Neural cell (in vitro differentiated cells): Measurements from ENCODE around the gene ZNF839. TPM values are rescaled to one million over a fixed set of nuclear protein-coding genes. Genes with fewer than 3 reads are reported as not detected.

Source experiments
- H2AFZ ChIP-seq: fragments of 200-600, 300-800 bp; sonication (generic), shearing (Covaris generic); 2 replicates; pipeline ENCODE4 v1.6.0; 2014; ENCODE audit warnings: low read depth, mild to moderate bottlenecking, antibody characterized with exemption, low read length, moderate library complexity
- H3F3A ChIP-seq: fragments of 200-600 bp; shearing (Covaris generic); 2 replicates; pipeline ENCODE4 v1.6.1; 2016; ENCODE audit warnings: mild to moderate bottlenecking, moderate library complexity, mixed read lengths, antibody characterized with exemption, low read length; ENCODE audit not compliant: insufficient read depth, poor library complexity, severe bottlenecking
- H3K27ac ChIP-seq: fragments of 200-600, 300-800 bp; sonication (generic), shearing (Covaris generic); 2 replicates; pipeline ENCODE4 v1.5.1; 2014; ENCODE audit warnings: mild to moderate bottlenecking, low read length, moderate library complexity
- H3K27me3 ChIP-seq: fragments of 300-800, 200-600 bp; sonication (generic), shearing (Covaris generic); 2 replicates; pipeline ENCODE4 v1.6.0; 2014; ENCODE audit warnings: mild to moderate bottlenecking, low read depth, low read length, moderate library complexity; ENCODE audit not compliant: insufficient read depth
- H3K36me3 ChIP-seq: fragments of 300-800, 200-600 bp; sonication (generic), shearing (Covaris generic); 2 replicates; pipeline ENCODE4 v1.5.1; 2014; ENCODE audit warnings: mild to moderate bottlenecking, antibody characterized with exemption, low read length, moderate library complexity; ENCODE audit not compliant: insufficient read depth
- H3K4me2 ChIP-seq: fragments of 300-800, 200-600 bp; sonication (generic), shearing (Covaris generic); 2 replicates; pipeline ENCODE4 v1.6.0; 2014; ENCODE audit warnings: mild to moderate bottlenecking, low read length
- H3K4me3 ChIP-seq: fragments of 300-800, 200-600 bp; sonication (generic), shearing (Covaris generic); 2 replicates; pipeline ENCODE4 v1.5.1; 2014; ENCODE audit warnings: mild to moderate bottlenecking, low read length, moderate library complexity
- H3K79me2 ChIP-seq: fragments of 200-600 bp; shearing (Covaris generic); replicated peaks from 2 replicates; pipeline ENCODE4 v1.6.0; 2014; ENCODE audit warnings: mild to moderate bottlenecking, low read length, moderate library complexity; ENCODE audit not compliant: insufficient read depth
- H3K9ac ChIP-seq: fragments of 300-800, 200-600 bp; sonication (generic), shearing (Covaris generic); 2 replicates; pipeline ENCODE4 v1.6.1; 2016; ENCODE audit warnings: mild to moderate bottlenecking, low read length, mixed read lengths
- H3K9me2 ChIP-seq: fragments of 200-600 bp; shearing (Covaris generic); 2 replicates; pipeline ENCODE4 v1.6.1; 2016; ENCODE audit warnings: mild to moderate bottlenecking, low read length, mixed read lengths; ENCODE audit not compliant: insufficient read depth
- H3K9me3 ChIP-seq: fragments of 200-600, 300-800 bp; sonication (generic), shearing (Covaris generic); 2 replicates; pipeline ENCODE4 v1.6.1; 2016; ENCODE audit warnings: mild to moderate bottlenecking, mixed run types, low read length, moderate library complexity, mixed read lengths
- H4K20me1 ChIP-seq: fragments of 200-600 bp; shearing (Covaris generic); 2 replicates; pipeline ENCODE4 v1.6.1; 2016; ENCODE audit warnings: mild to moderate bottlenecking, mixed run types; ENCODE audit not compliant: insufficient read depth
- CTCF ChIP-seq: fragments of 450-650 bp; IDR thresholded peaks from 2 replicates; pipeline ENCODE4 v1.5.1; 2014; ENCODE audit warnings: antibody characterized with exemption, mild to moderate bottlenecking, moderate library complexity; ENCODE audit not compliant: poor library complexity, severe bottlenecking
- EP300 ChIP-seq: fragments of 450-650 bp; conservative IDR thresholded peaks from 2 replicates; pipeline ENCODE4 v1.6.1; 2014; ENCODE audit warnings: antibody characterized with exemption, mild to moderate bottlenecking, moderate library complexity; ENCODE audit not compliant: poor library complexity, severe bottlenecking
- EZH2 ChIP-seq: fragments of 200-600, 300-800 bp; shearing (Covaris generic), sonication (generic); IDR thresholded peaks from 2 replicates; pipeline ENCODE4 v1.6.1; 2014; ENCODE audit warnings: antibody characterized with exemption, low read length, borderline replicate concordance, mild to moderate bottlenecking; ENCODE audit not compliant: insufficient read depth, poor library complexity, severe bottlenecking
- MXI1 ChIP-seq: fragments of 450-650 bp; conservative IDR thresholded peaks from 2 replicates; pipeline ENCODE4 v1.6.1; 2014; ENCODE audit warnings: antibody characterized with exemption, mild to moderate bottlenecking; ENCODE audit not compliant: poor library complexity, severe bottlenecking
- POLR2AphosphoS5 ChIP-seq: IDR thresholded peaks from 2 replicates; pipeline ENCODE4 v1.6.1; 2012
- RAD21 ChIP-seq: fragments of 450-650 bp; conservative IDR thresholded peaks from 2 replicates; pipeline ENCODE4 v1.6.1; 2014; ENCODE audit warnings: antibody characterized with exemption, mild to moderate bottlenecking, moderate library complexity
- REST ChIP-seq: IDR thresholded peaks from 2 replicates; pipeline ENCODE4 v1.6.1; 2012; ENCODE audit warnings: borderline replicate concordance
- SMC3 ChIP-seq: fragments of 450-650 bp; conservative IDR thresholded peaks from 2 replicates; pipeline ENCODE4 v1.6.1; 2014; ENCODE audit warnings: antibody characterized with exemption, mild to moderate bottlenecking, moderate library complexity; ENCODE audit not compliant: poor library complexity
- TAF1 ChIP-seq: IDR thresholded peaks from 2 replicates; pipeline ENCODE4 v1.6.1; 2012; ENCODE audit warnings: low read depth
- polyA plus RNA-seq: library from polyadenylated mRNA; depleted of rRNA; stranded (reverse); fragments of >200 nt; gene quantifications from 2 replicates; pipeline ENCODE4 v1.2.3, GENCODE V29; 2014

Gene ZNF839
- polyA plus RNA-seq, 1 donor from 2014 or later = 15.3 TPM

GRCh38 chr14:102282751-102283465 lies 36.6 kb upstream of the ZNF839 start:
- Histone ChIP-seq H2AFZ (no peak overlapping the region), H4K20me1 (no peaks in the 10 kb centered on the region), H3K9ac (no peak overlapping the region), H3K9me2 (no peaks in the 10 kb centered on the region), H3K4me3 (no peak overlapping the region), H3F3A (no peaks in the 10 kb centered on the region), H3K27me3 (no peaks in the 10 kb centered on the region), H3K79me2 (no peaks in the 10 kb centered on the region), H3K36me3 (no peaks in the 10 kb centered on the region), H3K9me3 (no peaks in the 10 kb centered on the region), H3K4me2 (no peak overlapping the region), H3K27ac (no peak overlapping the region)
- TF ChIP-seq TAF1 = no peak
- no peak for TF ChIP-seq CTCF
- TF ChIP-seq EZH2 = no peak
- TF ChIP-seq REST = no peak
- no peak for TF ChIP-seq EP300
- TF ChIP-seq MXI1 = no peak
- no peak for TF ChIP-seq SMC3

- H3K9ac ChIP-seq = no peak overlapping the region
- TF ChIP-seq MXI1 (no peak), POLR2AphosphoS5 (no peak), RAD21 (no peak), TAF1 (no peak), EZH2 (no peak), EP300 (no peak), REST (no peak), SMC3 (no peak), CTCF (no peak)
- H3K4me2 ChIP-seq = no peak overlapping the region
- H3K4me3 ChIP-seq = no peak overlapping the region
- no peaks in the 10 kb centered on the region for H3K27me3 ChIP-seq
- H3F3A ChIP-seq = no peaks in the 10 kb centered on the region
- no peaks in the 10 kb centered on the region for H3K36me3 ChIP-seq
- no peak overlapping the region for H3K27ac ChIP-seq
- H3K79me2 ChIP-seq = no peaks in the 10 kb centered on the region
- no peaks in the 10 kb centered on the region for H4K20me1 ChIP-seq
- no peak overlapping the region for H2AFZ ChIP-seq
- H3K9me3 ChIP-seq = no peaks in the 10 kb centered on the region
- no peaks in the 10 kb centered on the region for H3K9me2 ChIP-seq
These were observed 35.9 kb upstream of the ZNF839 start for GRCh38 chr14:102283631-102284129.
